NT2/D1 (cell line): ENCODE data around the gene SVEP1.

Experiments
- SUZ12 ChIP-seq: IDR thresholded peaks from 2 replicates; pipeline ENCODE4 v1.6.1; 2011; ENCODE audit not compliant: insufficient read length, insufficient read depth; ENCODE audit errors: extremely low read depth
- YY1 ChIP-seq: IDR thresholded peaks from 2 replicates; pipeline ENCODE4 v1.6.1; 2011; ENCODE audit not compliant: insufficient read length, insufficient read depth
- ZNF274 ChIP-seq: IDR thresholded peaks from 2 replicates; pipeline ENCODE4 v1.6.1; 2011; ENCODE audit warnings: mild to moderate bottlenecking, low read depth, low read length

DNA sequence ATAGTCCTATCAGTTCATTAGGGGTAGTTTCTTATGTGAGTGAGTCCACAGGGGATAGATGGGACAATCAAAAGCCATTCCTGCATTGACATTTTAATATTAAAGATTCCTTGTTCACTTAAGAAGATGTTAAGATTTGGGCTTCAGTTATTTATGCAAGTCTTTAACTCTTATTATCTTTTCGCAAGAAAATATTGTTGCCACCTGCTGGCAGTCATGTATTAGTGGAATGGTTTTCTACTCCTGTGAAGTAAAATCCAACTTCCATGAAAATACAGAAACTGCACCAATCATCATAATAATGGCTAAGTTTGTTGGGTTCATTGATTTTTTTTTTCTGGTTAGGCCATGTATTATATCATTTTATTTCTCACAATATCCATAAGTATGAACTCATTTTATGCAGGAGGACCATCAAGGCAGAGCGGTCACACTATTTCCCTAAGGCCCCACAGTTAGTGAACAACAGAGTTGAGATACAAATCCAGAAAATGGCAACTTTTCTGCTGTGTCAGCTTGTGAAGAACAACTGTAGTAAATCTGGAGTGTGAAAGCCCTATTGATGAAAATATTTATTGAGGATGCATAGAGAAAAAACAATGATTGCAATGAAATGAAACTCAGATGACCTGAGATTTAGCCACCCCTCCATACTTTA is 153.4 kb downstream of the SVEP1 start:
- TF ChIP-seq YY1 (no peak), ZNF274 (no peak), SUZ12 (no peak)
